ENCODE data around the gene RPL29.
A peak's percentile ranks its signal among the peaks of the same experiment; 100 is the strongest.
"Not testable (repeated sequence)": the region's sequence is repeated elsewhere in the genome, so short reads cannot be mapped to it uniquely, and the experiment has no call there.

The RPL29 gene

DNA sequence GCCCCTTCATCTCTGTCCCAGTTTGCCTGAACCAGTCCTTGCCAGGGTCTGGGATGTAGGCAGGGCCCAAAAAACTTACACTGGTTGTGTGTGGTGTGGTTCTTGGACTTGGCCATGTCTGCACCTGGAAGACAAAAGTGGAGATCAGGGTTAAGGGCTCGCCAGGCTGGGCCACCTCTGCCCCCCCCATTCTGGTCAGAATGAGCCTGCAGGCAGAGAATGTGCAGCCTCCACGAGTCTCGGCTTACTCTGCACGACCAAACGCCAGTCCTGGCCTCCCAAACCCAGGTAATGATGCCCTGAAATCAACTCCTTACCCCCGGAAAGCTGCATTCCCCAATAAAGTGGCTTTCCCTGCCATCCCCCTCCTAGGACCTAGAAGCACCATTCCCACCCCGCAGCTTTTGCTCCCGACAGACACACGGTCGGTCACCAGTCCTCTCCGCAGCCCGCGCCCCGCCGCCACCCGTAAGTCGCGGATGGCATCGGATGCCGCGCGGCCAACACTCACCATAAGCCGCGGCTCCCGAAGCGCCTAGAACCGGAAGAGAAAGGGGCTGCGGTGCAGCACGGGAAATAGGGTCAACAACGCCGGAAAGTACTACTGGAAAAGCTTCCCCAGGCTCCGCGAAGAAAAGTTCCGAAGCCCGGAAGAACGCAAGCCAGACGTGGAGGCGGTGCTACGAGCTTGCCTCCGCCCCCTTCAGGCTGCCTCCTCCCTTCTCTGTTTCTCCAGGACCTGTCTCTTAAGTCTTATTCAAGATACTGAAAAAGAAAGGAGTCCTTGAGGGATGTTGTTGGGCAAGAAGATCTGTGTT is at the start of gene RPL29:
TSS of gene RPL29 (minus strand) at position 550 of the 818 bp plus-strand sequence. CDS start at position 116, 434 bp downstream.
- peak; percentile 92 for DNase-seq

- no peak for DNase-seq
These were observed 49.3 kb upstream of the RPL29 start for GRCh38 chr3:52044869-52045619.

- no peak for DNase-seq
These were observed 48.1 kb upstream of the RPL29 start for GRCh38 chr3:52043750-52044149.

- not testable (repeated sequence) for DNase-seq
These were observed 47.3 kb upstream of the RPL29 start for GRCh38 chr3:52043039-52043438.

DNA sequence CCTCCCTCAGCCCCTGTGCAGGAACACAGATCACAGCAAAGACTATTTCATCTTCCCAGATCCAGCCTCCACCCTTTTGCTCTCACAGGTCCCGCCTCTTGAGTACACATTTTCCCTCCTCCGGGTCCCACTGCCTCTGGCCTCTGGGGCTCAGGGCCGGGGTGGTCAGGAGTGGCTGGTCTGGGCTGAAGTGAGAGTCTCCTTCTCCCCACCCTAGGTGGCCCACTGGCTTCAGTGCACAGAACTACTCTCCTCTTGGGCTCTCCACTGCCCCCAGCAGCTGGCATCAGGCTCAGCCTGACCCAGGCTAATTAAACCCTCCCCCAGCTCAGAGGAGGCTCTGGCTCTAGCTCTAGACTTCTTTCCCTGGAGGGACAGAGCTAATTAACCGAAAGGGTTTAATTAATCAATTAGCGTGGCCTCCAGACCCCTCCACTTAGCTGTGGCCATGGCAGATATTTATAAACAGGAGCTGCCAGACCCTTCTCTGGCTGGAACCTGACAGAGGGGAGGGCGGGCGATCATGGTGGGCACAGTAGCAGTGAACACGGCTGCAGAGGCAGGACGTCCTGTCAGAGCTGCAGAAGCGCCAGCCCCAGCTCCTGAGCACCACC is 45.5 kb upstream of the RPL29 start:
- no peak for DNase-seq

DNA sequence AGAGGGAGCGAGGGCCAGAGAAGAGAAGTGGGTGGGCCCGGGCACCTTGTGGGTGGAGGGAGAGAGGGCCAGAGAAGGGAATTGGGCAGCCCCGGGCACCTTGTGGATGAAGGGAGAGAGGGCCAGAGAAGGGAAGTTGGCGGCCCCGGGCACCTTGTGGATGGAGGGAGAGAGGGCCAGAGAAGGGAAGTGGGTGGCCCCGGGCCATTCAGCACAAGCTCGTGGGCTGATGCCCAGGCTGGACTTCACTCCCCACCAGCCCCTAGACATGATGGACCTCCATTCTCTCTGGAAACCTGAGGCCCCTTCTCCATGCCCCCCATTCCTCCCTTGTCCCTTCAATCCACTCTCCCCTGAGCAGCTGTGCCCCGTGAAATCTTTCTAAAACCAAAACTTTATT is 44.9 kb upstream of the RPL29 start:
- no peak for DNase-seq

DNA sequence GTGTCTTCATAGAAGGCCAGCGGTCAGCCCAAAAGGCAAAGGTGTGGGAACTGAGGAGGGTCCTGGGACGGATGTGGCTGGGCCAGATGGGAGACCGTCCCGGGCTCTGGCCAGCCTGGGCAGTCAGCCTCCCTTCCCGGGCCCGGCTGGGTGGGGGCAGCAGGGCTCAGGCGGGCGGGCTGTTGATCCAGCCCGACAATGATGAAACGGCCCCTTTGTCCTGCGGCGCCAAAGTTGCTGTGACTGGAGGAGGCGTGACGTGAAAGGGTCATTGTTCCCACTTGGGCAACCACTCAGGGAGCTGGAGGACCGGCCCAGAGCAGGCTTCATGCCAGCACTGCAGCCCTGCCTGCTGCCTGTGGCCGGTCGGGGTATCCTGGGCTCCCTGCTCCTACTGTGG is 44.2 kb upstream of the RPL29 start:
- DNase-seq, result no peak

DNA sequence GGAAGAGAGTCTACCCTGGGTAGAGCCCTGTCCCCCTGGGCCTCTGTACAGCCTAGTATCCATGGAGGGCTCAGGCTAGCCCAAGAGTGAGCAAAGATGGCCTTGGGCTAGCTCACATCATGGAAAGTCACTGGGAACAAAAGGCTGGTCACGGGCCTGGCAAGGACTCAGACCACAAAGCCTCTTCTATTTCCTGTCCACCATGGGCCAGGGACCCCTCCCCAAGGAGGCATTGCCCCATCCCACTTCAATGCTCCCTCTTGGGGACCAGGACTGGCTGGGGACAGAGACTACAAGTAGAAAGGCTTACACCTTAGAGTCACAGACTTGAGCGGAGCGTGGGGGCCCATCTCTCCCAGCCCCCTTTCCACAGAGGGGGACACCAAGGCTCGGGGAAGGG is 43.7 kb upstream of the RPL29 start:
- DNase-seq, result no peak

DNA sequence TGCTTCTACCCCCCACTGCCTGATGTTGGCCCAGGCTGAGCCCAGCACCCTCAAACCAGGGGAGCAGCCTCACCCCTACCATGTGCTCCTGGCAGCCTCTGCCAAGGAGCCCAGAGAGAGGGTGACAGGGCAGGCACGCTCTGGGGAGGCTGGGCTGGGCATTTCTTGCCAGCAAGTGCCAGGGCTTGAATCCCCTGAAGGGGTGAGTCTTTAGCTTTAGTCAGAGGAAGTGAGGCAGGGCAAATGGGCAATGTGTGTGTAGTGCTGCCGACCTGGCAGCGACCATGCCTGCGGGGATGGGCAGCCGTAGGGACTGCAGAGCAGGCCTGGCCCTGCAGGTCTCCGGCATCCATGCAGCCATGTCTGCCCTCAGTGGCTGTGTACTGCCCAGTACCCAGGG is 42.5 kb upstream of the RPL29 start:
- no peak for DNase-seq

GRCh38 chr3:52037291-52037690 is 41.6 kb upstream of the RPL29 start:
- DNase-seq, result no peak

DNA sequence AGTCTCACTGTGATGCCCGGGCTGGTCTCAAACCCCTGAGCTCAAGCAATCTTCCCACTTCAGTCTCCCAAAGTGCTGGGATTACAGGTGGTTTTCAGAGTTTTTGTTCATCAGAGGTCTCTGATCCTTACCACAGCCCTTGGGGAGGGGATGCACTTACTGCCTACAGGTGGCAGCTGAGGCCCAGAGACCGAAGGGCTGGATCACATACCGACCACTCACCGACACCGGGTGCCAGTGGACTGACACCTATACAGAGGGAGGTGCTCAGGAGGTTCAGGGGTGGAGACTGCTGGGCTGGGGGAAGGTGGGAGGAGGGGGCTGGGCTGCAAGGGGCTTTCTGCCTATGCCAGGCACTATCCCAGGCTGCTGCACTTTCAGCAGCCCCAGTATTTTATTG is 41.1 kb upstream of the RPL29 start:
- DNase-seq, result no peak

DNA sequence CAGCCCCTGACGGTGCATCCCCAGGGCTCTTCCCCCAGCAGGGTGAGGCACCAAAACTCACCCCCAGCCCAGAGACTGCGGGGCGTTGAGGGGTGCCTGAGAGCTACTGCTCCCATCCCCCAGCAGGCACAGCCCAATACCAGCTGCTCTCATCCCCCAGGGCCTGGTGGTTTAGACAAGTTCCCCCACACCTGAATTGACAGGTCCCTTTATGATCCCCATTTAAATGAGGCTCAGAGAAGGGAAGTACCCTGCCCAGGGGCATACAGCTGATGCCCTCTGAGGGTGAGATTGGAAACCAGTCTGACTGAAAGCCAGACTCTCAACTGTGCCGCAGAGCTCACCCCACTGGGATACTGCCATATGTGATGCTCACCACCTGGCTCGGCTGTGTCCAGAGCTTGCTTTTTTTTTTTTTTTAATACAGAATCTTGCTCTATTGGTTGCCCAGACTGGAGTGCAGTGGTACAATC is 40.6 kb upstream of the RPL29 start:
- no peak for DNase-seq

- no peak for DNase-seq
These were observed 39.0 kb upstream of the RPL29 start for GRCh38 chr3:52034651-52035050.

DNA sequence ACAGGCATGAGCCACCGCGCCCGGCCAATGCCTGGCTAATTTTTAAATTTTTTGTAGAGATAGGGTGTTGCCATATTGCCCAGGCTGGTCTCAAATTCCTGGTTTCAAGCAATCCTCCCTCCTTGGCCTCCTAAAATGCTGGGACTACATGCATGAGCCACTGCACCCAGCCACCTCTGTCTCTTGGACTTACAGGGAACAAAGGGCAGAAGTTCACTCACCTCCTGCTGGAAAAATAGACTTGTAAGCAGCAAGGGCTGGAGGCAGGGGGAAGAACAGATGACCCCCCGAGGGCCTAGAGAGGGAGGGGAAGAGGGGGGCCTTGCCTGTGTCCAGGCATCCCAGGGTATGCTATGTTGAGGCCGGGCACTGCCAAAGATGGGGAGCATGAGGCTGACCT is 38.5 kb upstream of the RPL29 start:
- DNase-seq, result no peak

- DNase-seq, result not testable (repeated sequence)
These were observed 38.1 kb upstream of the RPL29 start for GRCh38 chr3:52033748-52034147.

GRCh38 chr3:52032702-52033408 is 37.2 kb upstream of the RPL29 start:
- no peak for DNase-seq

GRCh38 chr3:52031896-52032295 is 36.2 kb upstream of the RPL29 start:
- DNase-seq, result no peak

DNA sequence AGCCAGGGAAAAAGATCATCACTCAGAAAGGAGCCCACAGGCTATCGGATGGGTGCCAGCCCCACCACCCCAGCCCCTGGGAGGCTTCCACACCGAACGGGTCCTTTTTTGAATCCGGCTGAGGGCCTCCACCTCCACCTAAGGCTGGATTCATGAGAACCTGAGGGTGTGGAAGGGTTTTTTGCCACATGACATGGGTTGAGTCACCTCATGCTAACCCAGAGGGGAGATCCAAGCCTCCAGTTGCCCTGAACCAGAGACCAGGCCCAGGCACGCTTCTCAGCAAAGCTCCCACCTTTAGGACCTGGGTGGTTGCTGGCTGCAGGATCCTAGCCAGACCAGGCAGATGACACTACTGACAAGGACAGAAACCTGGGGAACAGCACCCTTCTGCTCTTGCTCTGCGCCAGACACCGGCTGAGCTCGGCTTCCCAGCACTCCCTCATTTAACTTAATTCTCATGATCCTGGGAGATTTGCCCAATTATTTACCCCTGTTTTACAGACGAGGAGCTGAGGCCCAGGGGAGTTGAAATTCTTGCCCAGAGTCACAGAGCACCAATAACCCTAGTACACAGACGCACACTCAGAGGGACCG is 35.1 kb upstream of the RPL29 start:
- no peak for DNase-seq

DNA sequence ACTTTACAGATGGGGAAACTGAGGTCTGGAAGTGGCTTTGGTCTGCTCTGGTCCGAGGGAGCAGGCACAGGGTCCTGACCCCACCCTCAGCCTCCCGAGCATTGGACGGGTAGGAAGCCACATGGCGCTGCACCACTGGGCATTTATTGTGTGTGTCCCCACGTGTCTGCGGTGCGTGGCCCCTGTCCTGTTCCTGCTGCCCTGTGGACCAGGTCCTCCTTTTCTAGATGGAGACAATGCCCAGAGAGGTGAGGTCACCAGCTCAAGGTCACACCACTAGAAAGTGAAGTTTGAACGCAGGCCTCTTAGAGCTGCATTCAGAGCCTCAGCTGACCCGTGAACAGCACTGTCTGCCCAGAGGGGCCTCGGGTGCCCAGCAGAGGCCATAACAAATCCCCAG is 33.8 kb upstream of the RPL29 start:
- DNase-seq, result no peak

DNA sequence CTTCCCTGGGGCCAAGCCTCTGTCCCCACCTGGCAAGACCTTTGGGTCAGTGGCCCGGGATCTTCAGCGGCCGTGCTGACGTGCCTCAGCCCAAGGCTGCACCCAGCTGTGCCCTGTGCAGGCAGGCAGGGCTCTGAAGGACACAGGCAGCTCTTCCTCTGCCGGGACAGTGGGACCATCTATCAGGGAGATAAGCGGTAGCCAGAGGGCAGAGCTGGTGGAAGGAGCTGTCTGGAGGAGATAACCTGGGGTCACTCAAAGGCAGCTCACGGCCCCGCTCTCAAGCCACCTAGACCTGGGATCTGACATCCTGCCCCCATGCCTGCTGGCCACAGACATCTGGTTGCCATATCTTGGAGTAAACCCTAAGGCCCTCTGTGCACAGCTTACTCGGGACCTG is 33.4 kb upstream of the RPL29 start:
- DNase-seq, result no peak

GRCh38 chr3:52028572-52028971 is 32.9 kb upstream of the RPL29 start:
- no peak for DNase-seq

GRCh38 chr3:52026041-52026440 is 30.3 kb upstream of the RPL29 start:
- no peak for DNase-seq

GRCh38 chr3:52025453-52025852 is 29.8 kb upstream of the RPL29 start:
- no peak for DNase-seq

All from activated T-cell treated with anti-CD3 and anti-CD28 coated beads, Interleukin-2, amount 50 U/mL, for 1 hour (primary cell).